Lung (tissue), 12 donors: ENCODE measurements around the gene DAZL. TPM values are rescaled to one million over a fixed set of nuclear protein-coding genes. Genes with fewer than 3 reads are reported as not detected.

ENCODE experiments used
- ATAC-seq: fragments of 200-7000 bp; cut with Tn5 transposase; one replicate; pipeline ENCODE4 v1.9.1; 2020; ENCODE audit warnings: moderate number of reproducible peaks; ENCODE audit not compliant: insufficient read depth, low FRiP score
- DNase-seq, 3 donors: peaks; one replicate each; pipeline ENCODE4 v3.0.0-alpha.2; 2013 to 2017
- H3K27ac ChIP-seq, 2 donors: one replicate each; pipeline ENCODE4 v1.5.1; 2013; ENCODE audit warnings: mild to moderate bottlenecking in 2 of 2, moderate library complexity in 2 of 2, control low read depth in 1 of 2, inconsistent platforms in 1 of 2, low read depth in 1 of 2, low read length in 1 of 2
- H3K27me3 ChIP-seq, 3 donors: one replicate each; pipeline ENCODE4 v1.5.1; 2013; ENCODE audit warnings: low read length in 2 of 3; ENCODE audit not compliant: control insufficient read depth in 3 of 3, insufficient read depth in 3 of 3
- H3K36me3 ChIP-seq, 4 donors: one replicate each; pipeline ENCODE4 v1.5.1; 2013; ENCODE audit warnings: low read length in 4 of 4, mild to moderate bottlenecking in 1 of 4, moderate library complexity in 1 of 4; ENCODE audit not compliant: control insufficient read depth in 4 of 4, insufficient read depth in 4 of 4
- H3K4me1 ChIP-seq, 5 donors: one replicate each; pipeline ENCODE4 v1.5.1; 2013; ENCODE audit warnings: low read length in 5 of 5, mild to moderate bottlenecking in 2 of 5, moderate library complexity in 1 of 5; ENCODE audit not compliant: control insufficient read depth in 5 of 5, insufficient read depth in 5 of 5
- H3K4me3 ChIP-seq: one replicate; pipeline ENCODE4 v1.5.1; 2013; ENCODE audit warnings: mild to moderate bottlenecking, control low read depth, moderate library complexity
- H3K9ac ChIP-seq, 2 donors: one replicate each; pipeline ENCODE4 v1.5.1; 2013; ENCODE audit warnings: low read length in 2 of 2, control low read depth in 1 of 2; ENCODE audit not compliant: insufficient read depth in 1 of 2
- H3K9me3 ChIP-seq, 4 donors: one replicate each; pipeline ENCODE4 v1.5.1; 2013; ENCODE audit warnings: low read length in 3 of 4, mild to moderate bottlenecking in 1 of 4, moderate library complexity in 1 of 4; ENCODE audit not compliant: control insufficient read depth in 4 of 4, insufficient read depth in 3 of 4
- WGBS, 2 donors: extraction: QIAGEN DNeasy Blood & Tissue Kit; methylation state at CpG; one replicate each; pipeline ENCODE4 v1.1.7; 2013; 5-methylcytosine and 5-hydroxymethylcytosine counted together
- polyA plus RNA-seq, 2 donors: library from polyadenylated mRNA; stranded (reverse); fragments of 200-250 nt; gene quantifications; one replicate each; pipeline ENCODE4 v1.2.1, GENCODE V29; 2013
- total RNA-seq, 2 donors: library from RNA; depleted of rRNA in 1 of 2; stranded (reverse); fragments of >200 nt in 1 of 2; gene quantifications; one replicate each; pipeline ENCODE4 v1.2.1, GENCODE V29; 2014 to 2021
- TF ChIP-seq, protein P1 (sequence below): IDR thresholded peaks from 2 replicates; pipeline ENCODE4 v1.5.1; 2012; ENCODE audit warnings: mild to moderate bottlenecking; ENCODE audit errors: control extremely low read depth, extremely low read depth
- donor health status: control.
- donor health status: control.
- donor health status: Bipolar disorder and iron deficiency.
- donor health status: healthy.
- donor health status: DM: yes; HTN: yes; CAD: no.

DAZL gene
- total and polyA plus RNA-seq, 4 donors: 0.09 TPM; not detected in 3

- H3K9me3 ChIP-seq: no peaks in the 10 kb centered on the region
- ATAC-seq (no peak), DNase-seq (peak in 2 of 3 donors; percentile 5 to 16)
- H3K9ac ChIP-seq: no peak overlapping the region
- no peaks in the 10 kb centered on the region for H3K4me1 ChIP-seq
- no peaks in the 10 kb centered on the region for H3K27me3 ChIP-seq
- no peak overlapping the region for H3K4me3 ChIP-seq
- no peak overlapping the region for H3K27ac ChIP-seq
- no peaks in the 10 kb centered on the region for H3K36me3 ChIP-seq
- TF ChIP-seq, protein P1, sequence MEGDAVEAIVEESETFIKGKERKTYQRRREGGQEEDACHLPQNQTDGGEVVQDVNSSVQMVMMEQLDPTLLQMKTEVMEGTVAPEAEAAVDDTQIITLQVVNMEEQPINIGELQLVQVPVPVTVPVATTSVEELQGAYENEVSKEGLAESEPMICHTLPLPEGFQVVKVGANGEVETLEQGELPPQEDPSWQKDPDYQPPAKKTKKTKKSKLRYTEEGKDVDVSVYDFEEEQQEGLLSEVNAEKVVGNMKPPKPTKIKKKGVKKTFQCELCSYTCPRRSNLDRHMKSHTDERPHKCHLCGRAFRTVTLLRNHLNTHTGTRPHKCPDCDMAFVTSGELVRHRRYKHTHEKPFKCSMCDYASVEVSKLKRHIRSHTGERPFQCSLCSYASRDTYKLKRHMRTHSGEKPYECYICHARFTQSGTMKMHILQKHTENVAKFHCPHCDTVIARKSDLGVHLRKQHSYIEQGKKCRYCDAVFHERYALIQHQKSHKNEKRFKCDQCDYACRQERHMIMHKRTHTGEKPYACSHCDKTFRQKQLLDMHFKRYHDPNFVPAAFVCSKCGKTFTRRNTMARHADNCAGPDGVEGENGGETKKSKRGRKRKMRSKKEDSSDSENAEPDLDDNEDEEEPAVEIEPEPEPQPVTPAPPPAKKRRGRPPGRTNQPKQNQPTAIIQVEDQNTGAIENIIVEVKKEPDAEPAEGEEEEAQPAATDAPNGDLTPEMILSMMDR: no peak
- WGBS, 2 donors: 55 to 61% methylated on average over 2 of the region's 2 CpGs
These were observed 4.8 kb upstream of the DAZL start for GRCh38 chr3:16609927-16610580.

GRCh38 chr3:16608816-16609215, 3.6 kb upstream of the DAZL start:
- TF ChIP-seq, protein P1: no peak
- H3K4me1 ChIP-seq: no peaks in the 10 kb centered on the region
- ATAC-seq (no peak), DNase-seq (no peak)
- no peaks in the 10 kb centered on the region for H3K9me3 ChIP-seq
- no peaks in the 10 kb centered on the region for H3K27me3 ChIP-seq
- 87 to 95% methylated on average over 2 of the region's 2 CpGs for WGBS, 2 donors
- no peaks in the 10 kb centered on the region for H3K36me3 ChIP-seq
- H3K4me3 ChIP-seq: no peak overlapping the region
- no peak overlapping the region for H3K27ac ChIP-seq
- no peak overlapping the region for H3K9ac ChIP-seq

DNA sequence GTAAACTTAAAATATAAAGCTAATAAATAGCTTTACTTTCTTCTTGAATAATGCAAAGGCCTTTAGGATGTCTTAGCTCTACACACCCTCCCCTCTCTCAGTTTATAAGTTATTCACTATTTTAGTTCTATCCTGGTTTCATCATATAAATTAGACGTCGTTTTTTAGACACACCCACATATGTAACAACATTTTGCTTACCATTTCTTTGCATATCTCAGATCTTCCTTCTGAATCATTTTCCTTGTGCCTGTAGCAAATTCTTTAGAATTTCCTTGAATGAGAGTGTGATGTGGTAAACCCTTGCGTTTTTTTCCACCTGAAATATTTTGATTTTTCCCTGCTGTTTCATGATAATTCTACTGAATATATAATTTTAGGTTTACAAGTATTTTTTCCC, 2.5 kb upstream of the DAZL start:
- ATAC-seq (no peak), DNase-seq (no peak)
- Histone ChIP-seq H3K4me3 (no peak overlapping the region), H3K27me3 (no peaks in the 10 kb centered on the region), H3K9me3 (no peaks in the 10 kb centered on the region), H3K9ac (no peak overlapping the region), H3K27ac (no peak overlapping the region), H3K4me1 (no peaks in the 10 kb centered on the region), H3K36me3 (no peaks in the 10 kb centered on the region)
- TF ChIP-seq, protein P1: no peak
- 50 to 72% methylated on average over 3 of the region's 3 CpGs for WGBS, 2 donors

DNA sequence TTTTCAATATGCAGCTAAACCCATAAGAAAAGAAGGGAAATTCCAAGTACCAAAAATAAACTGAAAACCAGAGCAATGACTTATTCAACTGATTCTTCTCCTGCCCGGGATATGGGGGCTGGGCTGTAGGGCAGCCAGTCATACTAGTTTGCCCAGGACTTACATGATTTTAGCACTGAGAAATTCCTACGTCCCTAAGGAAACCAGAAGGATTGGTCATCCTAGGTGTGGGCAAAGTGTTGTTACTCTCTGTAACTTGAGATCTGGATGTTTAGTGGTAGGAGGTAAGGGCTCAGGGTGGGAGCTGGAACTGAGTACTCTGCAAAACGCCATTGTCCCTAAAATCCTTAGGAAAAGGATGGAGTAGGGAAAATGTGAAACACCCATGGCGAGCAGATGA, 1.2 kb upstream of the DAZL start:
- Histone ChIP-seq H3K4me3 (no peak overlapping the region), H3K36me3 (no peaks in the 10 kb centered on the region), H3K9ac (no peak overlapping the region), H3K4me1 (no peaks in the 10 kb centered on the region), H3K9me3 (no peaks in the 10 kb centered on the region), H3K27ac (no peak overlapping the region), H3K27me3 (no peaks in the 10 kb centered on the region)
- WGBS, 2 donors: 83 to 87% methylated on average over 4 of the region's 4 CpGs
- TF ChIP-seq, protein P1: no peak
- ATAC-seq (no peak), DNase-seq (peak in 2 of 3 donors; percentile 11 to 35)
